VCaP (cell line): Measurements from ENCODE around the gene NUTM1.
A peak's percentile ranks its signal among the peaks of the same experiment; 100 is the strongest.

Experiments
- H3K27ac ChIP-seq: fragments of 450-650 bp; 2 replicates; pipeline ENCODE4 v1.5.1; 2017
- CTCF ChIP-seq: fragments of 450-650 bp; conservative IDR thresholded peaks from 2 replicates; pipeline ENCODE4 v1.5.1; 2017; ENCODE audit warnings: mild to moderate bottlenecking, moderate library complexity

Gene NUTM1

GRCh38 chr15:34342737-34343575, at the start of gene NUTM1, which contains the start of gene NOP10:
Gene NUTM1 (plus strand): TSS chr15:34343315. CDS start chr15:34343697, 382 bp downstream.
Gene NOP10 (minus strand): TSS chr15:34343136. CDS start chr15:34343073, 63 bp downstream.
- peak; percentile 93 for TF ChIP-seq CTCF
- peak within 1 kb of the TSS; percentile 89 for H3K27ac ChIP-seq

GRCh38 chr15:34297059-34297458, 46.1 kb upstream of the NUTM1 start:
- no peak overlapping the region for H3K27ac ChIP-seq
- TF ChIP-seq CTCF: no peak

GRCh38 chr15:34301058-34301457, 42.1 kb upstream of the NUTM1 start:
- no peak overlapping the region for H3K27ac ChIP-seq
- TF ChIP-seq CTCF: no peak

GRCh38 chr15:34304613-34305012, 38.5 kb upstream of the NUTM1 start:
- no peak overlapping the region for H3K27ac ChIP-seq
- TF ChIP-seq CTCF: no peak

GRCh38 chr15:34311563-34311962, 31.6 kb upstream of the NUTM1 start:
- no peak for TF ChIP-seq CTCF

GRCh38 chr15:34314491-34315490, 28.3 kb upstream of the NUTM1 start:
- no peak for TF ChIP-seq CTCF
- no peak overlapping the region for H3K27ac ChIP-seq

More at GRCh38 chr15:34311563-34311962, 31.6 kb upstream of the NUTM1 start:
- H3K27ac ChIP-seq: no peak overlapping the region
